Activated CD8-positive, alpha-beta memory T cell treated with anti-CD3 and anti-CD28 coated beads for 4 hours (primary cell): ENCODE measurements around the gene PI4K2A.
"Not testable (repeated sequence)": the region's sequence is repeated elsewhere in the genome, so short reads cannot be mapped to it uniquely, and the experiment has no call there.

Experiments used
- DNase-seq, 2 donors: peaks; one replicate each; pipeline ENCODE4 v3.0.0-alpha.2; 2020; ENCODE audit warnings: low read depth in 2 of 2

The PI4K2A gene

DNA sequence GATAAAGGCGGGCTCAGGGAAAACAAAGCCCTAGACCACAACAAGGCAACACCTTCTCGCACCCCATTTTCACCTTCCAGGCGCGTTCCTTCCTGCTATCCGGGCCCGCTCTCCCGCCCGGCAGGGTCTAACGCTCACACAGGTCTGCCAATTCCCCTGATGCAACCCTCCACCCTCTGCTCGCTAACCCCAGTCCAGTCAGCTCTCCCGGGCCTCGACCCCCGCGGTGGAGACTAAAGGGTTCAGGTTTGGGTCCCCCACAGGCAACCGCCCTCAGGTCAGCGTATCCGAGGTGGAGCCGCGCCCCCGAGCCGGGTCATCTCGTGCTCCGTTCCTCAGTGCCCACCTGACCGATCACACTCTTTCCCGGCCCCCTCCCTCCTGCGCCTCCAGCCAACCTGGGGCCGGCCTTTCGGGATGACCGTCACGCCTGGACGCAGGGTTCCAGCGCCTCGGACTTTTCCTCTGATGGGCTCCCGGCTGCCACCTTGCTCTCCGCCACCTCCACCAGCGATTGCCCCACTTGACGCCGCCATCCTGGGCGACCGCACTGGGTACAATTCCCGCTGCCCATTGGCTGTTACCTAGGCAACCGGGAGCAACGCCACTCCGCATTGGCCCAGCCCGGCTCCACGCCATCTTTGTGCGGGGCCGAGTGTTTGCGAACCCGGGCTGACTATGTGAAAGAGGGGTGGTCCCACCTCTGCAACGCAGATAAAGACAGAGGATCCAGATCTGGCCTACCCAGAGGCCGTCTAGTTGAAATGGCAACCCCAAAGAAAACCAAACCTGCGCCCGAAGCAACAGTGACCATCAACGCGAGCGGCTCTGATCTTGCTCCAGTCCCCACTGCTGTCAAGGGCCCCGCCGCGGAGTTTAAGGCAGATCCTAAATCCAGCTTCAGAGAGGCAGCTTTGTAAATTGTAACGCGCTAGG is 7.3 kb upstream of the PI4K2A start, which contains the start of gene MORN4:
Gene MORN4, minus strand, starts transcription at position 552 of the 936 bp plus-strand sequence. CDS start 13,847 bp downstream, outside the sequence.
- peak; percentile 74 to 79 for DNase-seq

DNA sequence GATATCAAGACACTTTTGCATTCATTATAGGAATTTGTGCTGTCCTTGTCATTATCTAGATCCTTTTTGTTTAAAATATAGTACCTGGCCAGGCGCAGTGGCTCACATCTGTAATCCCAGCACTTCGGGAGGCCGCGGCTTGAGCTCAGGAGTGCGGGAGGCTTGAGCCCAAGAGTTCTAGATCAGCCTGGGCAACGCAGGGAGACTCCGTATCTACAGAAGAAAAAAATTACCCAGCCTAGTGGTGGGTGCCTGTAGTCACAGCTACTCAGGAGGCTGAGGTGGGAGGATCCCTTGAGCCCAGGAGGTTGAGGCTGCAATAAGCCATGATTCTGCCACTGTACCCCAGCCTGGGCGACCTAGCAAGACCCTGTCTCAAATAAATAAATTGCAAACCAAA is 6.5 kb upstream of the PI4K2A start:
- DNase-seq: no peak

DNA sequence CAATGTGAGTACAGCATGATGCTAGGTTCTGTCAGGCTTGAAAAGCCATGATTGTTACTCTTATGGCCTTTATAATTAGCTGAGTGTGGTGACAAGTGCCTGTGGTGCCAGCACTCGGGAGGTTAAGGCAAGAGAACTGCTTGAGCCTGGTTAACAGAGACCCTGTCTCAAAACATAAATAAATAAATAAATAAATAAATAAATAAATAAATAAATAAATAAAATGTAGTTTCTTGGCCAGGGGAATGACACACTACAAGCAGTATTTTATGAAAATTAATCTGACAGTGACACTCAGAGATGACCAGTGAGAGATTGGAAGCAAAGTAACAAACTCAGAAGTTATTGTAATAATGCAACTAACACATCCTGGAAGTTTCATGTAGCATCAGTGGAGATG is 4.9 kb upstream of the PI4K2A start:
- no peak for DNase-seq

DNA sequence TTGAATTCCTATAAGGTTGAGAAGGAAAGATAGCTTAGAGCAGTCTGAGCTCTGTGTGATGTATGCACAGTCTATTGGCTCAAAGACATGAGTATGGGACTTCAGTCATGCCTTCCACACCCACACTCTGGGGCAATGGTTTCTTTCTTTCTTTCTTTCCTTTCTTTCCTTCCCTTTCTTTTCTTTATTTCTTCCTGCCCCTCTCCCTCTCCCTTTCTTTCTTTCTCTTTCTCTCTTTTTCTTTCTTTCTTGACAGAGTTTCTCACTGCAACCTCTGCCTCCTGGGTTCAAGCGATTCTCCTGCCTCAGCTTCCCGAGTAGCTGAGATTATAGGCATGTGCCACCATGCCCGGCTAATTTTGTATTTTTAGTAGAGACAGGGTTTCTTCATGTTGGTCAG is 1.4 kb upstream of the PI4K2A start:
- not testable (repeated sequence) for DNase-seq

DNA sequence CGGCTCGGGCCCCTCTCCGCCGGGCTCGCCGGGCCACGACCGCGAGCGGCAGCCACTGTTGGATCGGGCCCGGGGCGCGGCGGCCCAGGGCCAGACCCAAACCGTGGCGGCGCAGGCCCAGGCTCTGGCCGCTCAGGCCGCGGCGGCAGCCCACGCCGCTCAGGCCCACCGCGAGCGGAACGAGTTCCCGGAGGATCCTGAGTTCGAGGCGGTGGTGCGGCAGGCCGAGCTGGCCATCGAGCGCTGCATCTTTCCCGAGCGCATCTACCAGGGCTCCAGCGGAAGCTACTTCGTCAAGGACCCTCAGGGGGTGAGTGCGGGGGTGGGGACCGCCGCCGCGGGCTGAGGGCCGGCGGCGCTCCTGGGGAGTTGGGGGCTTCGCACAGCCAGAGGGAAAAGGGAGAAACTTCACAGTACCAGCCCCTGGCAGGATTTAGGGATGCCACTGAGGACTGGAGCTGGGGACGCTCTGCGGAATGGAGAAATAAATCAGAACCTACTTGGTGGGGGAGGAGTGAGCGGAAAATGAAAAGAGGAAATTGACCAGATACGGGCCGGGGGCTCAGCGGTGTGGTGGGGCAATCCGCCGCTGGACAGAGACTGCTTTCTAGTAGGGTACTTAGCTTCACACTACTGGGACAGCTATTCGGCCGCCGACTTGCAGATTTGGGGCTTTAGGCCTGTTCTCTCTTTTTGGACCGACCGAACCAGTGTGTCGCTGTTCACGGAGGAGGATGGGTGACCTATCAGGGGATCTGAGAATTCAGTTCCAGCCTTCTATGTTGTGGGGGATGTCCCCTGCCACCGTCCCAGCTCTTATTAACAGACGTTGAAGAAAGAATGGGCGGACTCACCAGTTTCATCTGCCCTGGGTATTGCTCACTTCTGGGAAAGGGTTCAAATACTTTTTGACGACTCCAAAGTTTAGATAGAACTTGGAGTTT is 669 bp downstream of the PI4K2A start:
- DNase-seq: no peak

DNA sequence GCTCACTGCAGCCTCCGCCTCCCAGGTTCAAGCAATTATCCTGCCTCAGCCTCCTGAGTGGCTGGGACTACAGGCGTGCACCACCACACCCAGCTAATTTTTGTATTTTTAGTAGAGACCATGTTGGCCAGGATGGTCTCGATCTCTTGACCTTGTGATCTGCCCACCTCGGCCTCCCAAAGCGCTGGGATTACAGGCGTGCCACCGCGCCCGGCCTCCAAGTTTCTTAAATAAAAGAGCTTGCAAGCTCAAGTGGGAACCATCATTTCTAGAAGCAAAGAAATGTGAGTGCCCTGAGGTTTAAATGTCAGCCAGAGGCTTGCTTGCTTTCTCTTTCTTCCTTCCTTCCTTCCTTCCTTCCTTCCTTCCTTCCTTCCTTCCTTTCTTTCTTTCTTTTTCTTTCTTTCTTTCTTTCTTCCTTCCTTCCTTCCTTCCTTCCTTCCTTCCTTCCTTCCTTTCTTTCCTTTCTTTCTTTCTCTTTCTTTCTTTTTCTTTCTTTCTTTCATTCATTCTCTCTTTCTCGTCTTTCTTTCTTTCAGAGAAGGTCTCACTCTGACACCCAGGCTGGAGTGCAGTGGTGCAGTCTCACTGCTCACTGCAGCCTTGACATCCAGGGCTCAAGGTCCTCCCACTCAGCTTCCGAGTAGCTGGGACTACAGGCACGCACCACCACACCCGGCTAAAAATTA is 2.1 kb downstream of the PI4K2A start:
- not testable (repeated sequence) for DNase-seq

DNA sequence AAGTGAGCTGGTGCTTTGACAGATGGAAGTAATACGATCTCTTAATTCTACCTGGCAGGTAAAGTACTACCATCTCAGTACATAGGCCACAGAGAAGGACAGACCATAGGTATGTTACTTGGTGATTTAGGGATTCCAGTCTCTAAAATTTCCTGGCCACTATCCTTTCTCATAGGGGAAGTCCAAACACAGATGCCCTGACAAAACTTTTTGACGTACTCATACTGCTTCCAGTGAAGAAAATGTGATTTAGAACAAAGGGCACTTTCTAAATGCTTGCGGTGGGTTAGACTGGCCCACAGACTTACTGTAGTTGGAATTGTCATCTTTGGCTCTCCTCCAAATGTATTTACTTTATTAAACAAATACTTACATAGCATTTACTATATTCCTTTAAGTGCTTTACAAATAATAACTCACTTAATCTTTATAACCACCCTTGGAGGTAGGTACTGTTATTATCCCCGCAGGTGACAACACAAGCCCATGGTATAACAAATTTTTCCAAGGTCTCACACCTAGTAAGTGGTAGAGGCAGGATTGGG is 3.0 kb downstream of the PI4K2A start:
- DNase-seq: no peak

DNA sequence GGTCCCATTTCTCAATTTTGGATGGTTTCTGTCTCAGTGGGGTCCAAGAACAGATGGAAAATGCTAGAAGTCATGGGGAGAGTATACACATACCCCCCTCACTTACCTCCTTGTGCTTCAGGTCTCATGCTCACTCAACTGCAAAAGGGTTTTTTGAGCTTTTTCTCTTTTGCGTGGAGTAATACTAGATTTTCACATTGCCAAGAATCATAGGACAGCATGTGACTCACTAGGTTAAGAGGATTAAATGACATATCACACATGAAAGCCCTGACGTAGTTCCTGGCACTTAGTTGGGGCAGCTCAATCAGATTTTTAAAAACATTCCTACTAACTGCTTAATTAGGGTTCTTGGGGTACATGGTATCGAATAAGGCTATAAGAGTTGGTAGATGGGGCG is 4.5 kb downstream of the PI4K2A start:
- no peak for DNase-seq

DNA sequence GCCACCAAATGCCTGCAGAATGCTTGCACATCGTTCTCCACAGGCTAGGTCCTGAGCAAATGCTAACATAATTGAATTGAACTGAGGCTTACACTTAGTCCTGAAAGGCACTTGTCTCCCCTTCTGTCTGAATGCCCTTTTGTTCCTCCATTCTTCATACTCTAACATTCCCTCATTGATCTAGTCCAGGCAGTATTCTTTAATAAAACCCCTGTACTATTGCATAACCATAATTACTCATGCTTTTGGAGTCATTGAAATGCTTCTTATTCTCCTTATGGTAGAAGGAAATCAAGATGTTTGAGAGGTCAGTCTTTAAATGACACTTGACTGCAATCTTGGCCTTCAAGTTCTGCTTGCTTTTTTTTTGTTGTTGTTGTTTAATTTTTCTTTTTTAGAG is 7.1 kb downstream of the PI4K2A start:
- no peak for DNase-seq

DNA sequence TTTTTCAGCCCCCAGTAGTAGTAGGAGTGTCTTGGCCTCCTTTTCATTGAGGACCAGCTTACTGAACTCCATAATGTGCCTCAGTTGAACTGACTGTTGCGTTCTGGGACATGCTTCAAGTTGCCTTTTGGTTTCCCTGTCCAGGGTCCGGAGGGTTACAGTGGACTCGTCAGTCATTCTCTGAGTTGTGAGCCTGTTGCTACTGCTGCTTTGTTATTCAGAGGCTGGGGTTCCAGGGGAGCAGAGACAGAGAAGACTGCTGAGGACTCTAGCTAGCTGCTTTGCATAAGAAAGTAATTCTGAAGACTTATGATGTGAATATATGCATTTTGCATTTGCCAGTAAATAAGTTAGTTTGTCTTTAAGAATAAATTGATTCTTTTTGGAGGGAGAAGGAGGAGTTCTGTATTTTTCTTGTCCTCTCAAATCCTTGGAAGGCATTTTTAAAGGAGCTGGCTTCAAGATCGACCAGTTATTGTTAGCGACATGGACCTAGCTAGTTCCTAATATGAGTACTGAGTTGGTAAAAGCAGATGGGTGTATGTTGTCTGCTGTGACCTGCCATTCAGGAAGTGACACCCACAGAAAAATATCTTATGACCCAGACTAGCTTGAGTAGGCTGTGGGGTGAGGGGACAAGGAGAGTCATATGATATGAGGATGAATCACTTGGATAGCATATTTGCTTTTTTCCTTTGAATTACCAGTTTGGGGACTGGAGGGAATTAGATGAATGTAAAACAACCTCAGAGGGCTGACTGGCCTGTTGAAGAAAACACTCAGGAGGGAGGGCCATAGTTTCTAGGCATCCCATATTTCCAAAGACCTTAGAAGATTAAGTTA is 8.3 kb downstream of the PI4K2A start:
- peak in 1 of 2 donors; percentile 18 for DNase-seq

DNA sequence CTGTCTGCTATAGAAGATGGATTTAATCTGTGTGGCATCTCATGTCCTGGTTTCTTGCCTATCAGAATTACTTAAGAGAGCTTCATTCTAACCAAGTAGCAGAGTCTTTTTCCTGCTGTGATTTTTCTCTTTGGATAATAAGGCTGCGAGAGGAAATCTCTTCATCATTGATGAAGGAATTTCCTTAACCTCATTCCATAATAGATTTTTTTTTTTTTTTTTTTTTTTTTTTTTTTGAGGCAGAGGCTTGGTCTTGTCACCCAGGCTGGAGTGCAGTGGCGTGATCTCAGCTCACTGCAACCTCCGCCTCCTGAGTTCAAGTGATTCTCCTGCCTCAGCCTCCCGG is 8.9 kb downstream of the PI4K2A start:
- DNase-seq: not testable (repeated sequence)

DNA sequence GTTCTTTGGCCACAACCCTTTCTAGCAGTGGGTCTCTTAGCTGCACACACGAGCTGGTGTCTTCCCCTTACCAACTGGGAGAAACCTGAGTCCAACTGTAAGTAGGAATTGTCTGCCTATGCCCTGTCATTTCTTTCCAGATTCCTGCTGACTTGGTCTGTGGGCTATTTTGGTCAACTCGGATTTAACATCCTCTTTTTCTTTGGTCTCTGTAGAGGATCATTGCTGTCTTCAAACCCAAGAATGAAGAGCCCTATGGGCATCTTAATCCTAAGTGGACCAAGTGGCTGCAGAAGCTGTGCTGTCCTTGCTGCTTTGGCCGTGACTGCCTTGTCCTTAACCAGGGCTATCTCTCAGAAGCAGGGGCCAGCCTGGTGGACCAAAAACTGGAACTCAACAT is 10.3 kb downstream of the PI4K2A start:
- DNase-seq: no peak

DNA sequence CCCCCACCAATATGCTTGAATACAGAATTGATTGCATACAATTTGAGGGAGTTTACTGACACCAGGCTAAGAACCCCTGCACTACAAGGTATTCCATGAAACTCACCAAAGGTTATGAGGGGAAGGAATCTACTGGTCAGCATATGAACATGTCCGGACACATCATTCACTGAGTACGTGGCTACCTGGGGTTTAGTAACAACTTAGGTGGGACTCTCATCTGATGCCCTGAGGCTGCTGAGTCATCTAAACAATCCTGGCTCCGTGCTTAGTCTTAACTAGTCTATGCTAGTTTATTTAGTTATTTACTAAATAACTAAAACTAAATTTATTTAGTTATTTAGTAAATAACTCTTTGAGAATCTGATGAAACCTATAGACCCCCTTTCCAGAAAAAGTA is 11.3 kb downstream of the PI4K2A start:
- no peak for DNase-seq

DNA sequence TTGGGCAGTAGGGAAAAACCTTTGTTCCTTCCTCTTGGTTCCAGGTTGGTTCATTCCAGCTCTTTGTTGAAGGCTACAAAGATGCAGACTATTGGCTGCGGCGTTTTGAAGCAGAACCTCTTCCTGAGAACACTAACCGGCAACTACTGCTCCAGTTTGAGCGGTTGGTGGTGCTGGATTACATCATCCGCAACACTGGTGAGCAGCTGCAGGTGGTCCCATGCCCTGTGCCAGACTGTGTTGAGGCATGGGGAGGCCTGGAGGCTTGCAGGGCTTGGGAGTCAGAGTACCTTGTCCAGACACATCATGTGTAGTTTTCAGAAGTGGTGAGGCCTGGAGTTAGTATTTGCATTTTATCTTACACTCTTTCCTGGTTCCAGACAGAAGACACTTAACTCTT is 16.3 kb downstream of the PI4K2A start:
- DNase-seq: no peak

DNA sequence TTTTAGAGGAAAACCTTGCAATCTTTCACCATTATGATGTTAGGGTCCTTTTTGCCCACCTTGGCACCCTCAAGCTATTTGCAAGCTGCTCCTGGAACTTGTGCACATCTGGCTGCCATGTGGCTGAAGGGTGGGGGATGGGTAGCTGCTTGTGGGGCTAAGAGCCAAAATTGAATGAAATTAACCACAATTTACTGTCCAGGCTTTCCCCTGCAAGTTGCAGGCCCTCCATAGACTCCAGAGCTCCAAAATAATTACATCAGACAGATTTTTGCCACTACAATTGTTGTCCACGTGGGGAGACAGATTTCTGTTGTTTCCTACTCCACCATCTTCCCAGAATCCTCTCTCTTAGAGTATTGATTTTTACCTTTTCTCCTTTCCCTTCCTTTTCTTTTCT is 19.1 kb downstream of the PI4K2A start:
- DNase-seq: no peak

DNA sequence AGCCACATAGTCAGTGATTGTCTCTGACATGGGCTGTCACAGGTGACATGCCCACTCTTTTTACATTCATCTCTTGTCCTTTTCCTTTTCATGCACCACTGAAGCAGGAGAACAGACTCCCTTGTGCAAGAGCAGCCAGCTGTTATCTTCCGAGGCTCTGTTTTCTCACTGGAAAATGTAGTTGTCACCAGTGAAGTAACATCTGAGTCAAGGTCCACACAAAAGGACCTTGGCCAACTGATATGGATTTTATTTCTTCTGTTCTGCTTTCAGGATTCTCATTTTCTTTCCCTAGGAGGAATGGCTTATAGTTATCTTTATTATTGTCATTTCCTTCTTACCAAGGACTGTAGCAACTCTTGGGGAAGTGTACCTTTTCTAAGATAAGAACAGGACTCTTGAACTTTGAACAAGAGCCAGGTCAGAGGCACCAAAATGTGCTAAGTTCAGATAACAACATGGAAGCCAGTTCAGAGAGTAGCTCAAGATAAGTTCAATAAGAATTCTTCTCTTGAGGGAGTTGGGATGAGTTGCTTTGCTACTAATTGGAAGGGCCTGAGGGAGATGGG is 23.9 kb downstream of the PI4K2A start:
- no peak for DNase-seq

DNA sequence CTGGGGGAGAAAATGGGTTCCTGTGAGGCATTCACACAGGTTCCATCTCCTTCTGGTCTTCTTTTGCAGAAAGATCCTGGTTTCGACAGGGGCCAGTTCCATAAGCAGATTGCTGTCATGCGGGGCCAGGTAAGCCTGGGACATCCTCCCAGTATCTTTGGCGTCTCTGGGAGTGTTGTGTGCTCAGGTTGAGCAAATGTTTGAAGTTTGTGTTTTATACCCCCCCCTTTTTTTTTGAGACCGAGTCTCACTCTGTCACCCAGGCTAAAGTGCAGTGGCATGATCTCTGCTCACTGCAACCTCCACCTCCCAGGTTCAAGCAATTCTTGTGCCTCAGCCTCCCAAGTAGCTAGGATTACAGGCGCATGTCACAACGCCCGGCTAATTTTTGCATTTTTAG is 26.5 kb downstream of the PI4K2A start:
- DNase-seq: no peak

DNA sequence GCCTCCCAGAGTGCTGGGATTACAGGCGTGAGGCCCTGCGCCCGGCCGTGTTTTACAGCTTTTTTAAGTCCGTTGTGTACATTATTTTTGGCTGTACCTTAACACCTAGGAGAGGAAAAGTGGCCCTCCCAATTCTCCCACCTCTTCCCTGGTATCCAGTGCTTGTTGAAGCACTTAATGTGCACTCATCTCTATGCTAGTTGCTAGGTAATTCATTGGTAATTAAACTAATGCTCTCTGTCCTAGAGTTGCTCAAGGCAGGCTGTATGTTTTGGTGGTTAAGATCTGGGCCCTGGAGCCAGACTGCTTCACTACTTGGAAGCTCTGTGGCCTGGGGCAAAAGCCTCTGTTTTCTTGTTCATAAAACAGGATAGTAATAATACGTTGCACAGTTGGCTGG is 27.0 kb downstream of the PI4K2A start:
- no peak for DNase-seq

DNA sequence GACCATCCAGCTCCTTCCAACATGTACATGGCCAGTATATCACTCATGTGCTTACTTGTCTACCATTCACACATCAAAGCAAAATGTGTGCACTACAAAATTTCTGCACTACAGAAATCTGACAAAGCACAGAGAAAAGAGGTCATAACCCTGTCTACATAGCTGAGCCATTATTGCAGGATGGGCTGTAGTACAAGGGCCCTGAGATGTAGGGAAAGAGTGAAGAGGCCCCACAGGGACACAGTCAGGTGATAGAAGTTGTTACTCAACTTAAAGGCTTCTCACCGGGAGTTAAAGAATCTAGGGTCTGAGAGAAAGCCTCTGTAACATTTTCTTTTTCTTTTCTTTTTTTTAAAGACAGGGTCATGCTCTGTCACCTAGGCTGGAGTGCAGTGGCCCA is 29.1 kb downstream of the PI4K2A start:
- no peak for DNase-seq

DNA sequence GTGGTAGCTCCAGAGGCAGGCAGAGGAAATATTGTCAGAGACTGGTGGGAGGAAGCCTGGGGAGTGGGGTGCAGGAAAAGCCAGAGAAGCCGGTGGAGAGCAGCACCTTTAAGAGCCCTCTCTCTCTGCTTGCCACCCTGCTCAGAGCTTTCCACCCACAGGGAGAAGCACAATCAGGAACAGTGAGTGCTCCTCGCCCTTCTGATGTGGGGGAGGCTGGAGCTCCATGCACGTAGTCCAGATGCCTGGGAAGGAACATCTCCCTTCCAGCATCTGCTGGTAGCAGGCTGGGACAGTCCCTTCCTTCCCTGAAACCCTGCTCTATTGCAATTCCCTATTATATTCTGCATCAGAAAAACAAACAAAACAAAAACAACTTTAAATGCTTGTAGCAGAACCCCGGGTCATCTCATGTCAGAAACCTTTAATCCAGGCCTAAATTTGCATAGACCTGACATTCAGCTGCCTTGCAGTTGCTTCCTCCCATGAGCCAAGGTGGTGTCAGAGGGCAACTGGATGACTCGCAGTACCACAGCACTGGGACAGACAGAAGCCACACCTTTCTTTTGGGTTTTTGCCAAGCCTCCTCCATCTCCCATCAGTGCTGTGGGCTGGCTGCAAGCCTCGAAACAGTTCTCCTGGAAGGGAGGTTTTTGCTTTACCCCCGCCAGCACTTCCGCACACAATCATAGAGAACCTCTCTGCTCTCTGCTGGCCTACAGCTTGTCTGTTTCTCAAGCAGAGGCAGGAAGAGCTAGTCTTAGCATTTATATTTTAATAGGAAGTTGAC is 33.5 kb downstream of the PI4K2A start:
- DNase-seq: no peak
